Effector CD4-positive, alpha-beta T cell (primary cell): ENCODE results near the gene MAGED2.
"Not testable (repeated sequence)": the region's sequence is repeated elsewhere in the genome, so short reads cannot be mapped to it uniquely, and the experiment has no call there.

Experiments
- DNase-seq: peaks from one replicate; pipeline ENCODE4 v3.0.0-alpha.2; 2020
- total RNA-seq: gene quantifications from one replicate; lab custom pipeline; 2026; lab: John Stamatoyannopoulos, UW

The MAGED2 gene, protein sequence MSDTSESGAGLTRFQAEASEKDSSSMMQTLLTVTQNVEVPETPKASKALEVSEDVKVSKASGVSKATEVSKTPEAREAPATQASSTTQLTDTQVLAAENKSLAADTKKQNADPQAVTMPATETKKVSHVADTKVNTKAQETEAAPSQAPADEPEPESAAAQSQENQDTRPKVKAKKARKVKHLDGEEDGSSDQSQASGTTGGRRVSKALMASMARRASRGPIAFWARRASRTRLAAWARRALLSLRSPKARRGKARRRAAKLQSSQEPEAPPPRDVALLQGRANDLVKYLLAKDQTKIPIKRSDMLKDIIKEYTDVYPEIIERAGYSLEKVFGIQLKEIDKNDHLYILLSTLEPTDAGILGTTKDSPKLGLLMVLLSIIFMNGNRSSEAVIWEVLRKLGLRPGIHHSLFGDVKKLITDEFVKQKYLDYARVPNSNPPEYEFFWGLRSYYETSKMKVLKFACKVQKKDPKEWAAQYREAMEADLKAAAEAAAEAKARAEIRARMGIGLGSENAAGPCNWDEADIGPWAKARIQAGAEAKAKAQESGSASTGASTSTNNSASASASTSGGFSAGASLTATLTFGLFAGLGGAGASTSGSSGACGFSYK
- total RNA-seq: 65.9 reads per million, percentile 74 among the genes with 10 or more reads in this experiment

DNA sequence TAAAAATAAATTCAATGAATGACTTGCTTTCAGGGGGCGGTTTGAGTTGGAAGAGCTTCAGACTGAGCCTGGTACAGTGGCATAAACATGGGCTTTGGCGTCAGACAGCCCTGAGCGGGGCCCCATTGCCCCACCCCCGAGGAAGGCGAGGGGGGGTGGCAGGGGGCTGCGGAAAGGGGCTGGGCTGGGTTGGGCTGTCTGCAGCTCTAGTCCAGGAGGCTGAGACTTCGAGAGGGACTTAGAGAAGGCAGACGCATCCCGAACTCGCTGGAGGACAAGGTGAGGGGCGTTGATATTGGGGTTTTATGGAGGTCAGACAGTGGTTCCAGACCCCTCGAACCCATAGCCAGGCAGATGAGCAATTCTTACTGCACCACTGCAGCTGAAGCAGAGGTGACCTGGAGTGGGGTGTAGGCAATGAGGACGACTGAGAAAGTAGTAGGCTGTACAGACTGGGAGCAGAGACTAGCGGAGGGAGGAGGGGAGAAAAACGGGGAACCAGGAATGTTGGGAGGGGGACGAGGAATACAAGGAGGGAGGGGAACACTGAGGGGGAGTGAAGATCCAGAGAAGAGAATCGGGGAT is at the start of gene MAGED2:
TSS of gene MAGED2 (plus strand) at position 222 of the 585 bp plus-strand sequence. CDS start 1,587 bp downstream, outside the sequence.
- peak; percentile 42 for DNase-seq

DNA sequence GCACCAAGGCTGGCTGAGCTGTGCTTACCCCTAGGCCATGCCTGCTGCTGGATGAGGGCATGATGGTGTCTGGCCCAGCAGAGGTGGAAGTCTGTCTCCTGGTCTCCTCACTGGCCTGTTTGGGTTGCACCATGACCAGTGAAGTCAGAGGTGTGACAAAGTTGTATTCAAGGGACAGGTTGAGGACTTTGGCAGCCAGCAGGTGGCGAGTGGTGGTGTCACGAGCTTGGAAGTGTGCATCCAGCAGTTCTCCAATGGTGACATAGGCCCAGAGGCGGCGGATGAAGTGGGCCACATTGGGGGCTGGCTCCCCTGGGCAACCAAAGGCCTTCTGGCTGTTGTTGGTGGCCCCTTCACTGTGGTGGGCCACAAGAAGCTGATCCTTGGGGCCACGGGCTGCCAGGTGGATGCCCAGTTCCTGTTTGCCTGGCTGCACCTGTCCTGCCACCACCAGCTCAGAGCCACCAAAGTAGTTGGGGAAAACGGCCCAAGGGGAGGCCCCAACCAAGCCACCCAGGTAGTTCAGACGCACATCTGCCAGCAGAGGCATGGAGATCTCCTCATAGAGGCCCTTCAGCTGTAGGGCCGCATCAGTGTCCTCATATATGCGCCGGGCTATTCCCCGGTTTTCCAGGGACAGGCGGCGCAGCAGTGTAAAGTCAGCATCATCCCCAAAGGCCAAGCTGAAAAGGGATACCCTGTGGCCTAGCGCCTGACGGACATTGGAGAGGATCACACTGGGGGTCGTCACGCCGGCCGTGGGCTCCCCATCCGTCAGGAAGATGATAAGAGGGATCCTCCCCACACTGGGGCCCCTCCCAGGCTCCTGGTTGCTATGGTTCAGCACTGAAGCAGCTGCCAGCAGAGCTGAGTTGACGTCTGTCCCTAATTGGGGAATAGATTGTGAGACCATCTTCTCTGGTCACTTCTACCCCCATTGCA is 49.2 kb upstream of the MAGED2 start:
- DNase-seq: no peak

DNA sequence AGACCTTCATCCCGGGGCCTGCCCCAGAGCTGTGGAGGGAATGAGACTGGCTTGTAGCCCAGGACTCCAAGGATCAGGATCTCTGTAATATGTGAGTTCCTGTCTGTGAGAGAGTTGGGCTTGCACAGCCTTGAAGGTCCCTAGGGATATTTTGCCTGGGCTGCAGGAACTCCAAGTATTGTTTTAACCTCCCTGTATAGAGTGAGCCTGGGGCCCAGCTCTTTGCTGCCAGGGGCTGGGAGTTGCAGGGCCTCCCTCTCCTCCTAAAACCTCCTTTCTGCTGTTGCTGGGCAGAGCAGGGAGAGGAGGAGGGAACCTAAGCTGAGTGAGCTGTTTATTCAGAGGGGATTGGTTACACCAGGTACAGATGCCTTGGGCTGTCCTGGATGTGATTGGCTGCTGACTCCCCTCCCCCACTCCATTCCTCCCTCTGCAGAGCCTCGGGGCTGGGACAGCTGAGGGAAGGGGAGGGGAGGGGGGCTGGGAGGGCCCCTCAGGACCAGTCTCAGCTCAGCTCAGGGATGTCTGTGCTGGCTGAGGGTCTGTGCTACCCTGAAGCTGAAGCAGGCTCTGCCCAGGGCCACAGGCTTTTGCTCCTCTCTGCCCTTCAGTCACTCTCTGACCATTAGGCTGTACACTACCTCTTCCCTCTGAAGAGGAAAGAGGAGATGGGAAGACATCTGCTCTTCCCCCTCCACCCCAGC is 33.0 kb upstream of the MAGED2 start:
- not testable (repeated sequence) for DNase-seq

DNA sequence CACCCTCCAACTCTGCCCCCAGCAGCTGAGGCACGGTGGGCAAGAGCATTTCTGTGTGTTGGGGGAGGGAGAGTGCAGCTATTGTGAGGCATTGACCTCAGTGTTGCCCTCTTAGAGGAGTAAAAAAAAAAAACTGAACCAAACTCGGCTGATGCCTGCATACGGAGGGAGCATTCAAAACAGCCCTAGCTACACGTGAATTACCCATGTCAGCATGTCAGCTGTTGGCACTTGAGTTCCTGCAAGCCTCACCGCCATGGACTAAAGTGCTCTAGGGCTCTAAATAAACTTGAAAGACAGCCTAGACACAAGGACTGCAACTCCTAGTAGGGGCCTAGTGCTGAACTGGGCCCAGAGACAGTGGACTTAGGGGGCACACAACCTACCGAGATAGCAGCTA is 31.5 kb upstream of the MAGED2 start:
- no peak for DNase-seq

DNA sequence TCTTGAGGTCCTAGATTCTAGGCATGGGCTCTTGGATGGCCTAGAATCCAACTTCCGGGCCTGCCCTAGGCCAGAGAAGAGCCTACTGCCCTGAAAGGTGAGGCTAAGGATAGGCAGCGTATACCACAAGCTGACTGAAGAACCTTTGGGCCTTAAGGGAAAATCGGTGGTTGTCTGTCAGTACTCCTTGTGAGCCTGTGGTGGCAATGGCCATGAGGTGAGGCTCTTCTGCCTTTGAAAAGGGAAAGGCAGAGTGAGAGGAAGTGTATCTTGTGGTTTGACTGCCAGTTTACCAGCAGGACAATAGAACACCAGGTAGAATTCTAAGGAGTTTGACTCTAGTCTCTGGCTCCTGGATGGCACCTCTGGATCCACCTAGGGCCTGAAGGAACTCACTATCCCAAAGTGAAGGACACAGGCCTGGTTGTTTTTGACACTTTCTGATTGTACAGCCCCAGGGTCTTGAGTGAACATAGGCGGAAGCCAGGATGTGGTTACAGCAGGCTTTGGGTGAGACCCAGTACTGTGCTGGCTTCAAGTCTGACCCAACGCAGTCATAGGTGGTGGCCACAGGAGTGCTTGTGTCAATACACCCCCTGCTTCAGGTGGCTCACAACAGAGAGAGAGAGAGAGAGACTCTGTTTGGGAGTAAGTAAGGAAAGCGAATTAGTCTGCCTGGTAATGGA is 30.4 kb upstream of the MAGED2 start:
- DNase-seq: no peak

DNA sequence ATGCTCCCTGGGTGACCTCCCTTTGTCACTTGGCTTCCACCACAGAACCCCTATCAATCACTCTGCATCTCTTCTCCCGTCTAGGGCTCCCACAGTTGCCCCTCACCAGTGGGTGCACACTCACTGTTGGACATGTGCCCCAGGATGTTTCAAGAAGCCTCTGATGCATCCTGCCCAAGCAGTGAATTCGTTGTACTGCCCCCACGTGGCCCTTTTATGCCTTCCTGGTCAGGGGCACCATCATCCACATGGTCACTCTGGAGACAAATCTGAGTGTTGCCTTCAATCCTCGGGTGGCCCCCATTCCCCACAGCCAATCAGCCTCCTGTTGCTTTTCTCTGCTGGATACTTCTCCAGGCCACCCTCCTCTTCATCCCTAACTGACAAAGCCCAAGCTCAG is 21.6 kb upstream of the MAGED2 start:
- DNase-seq: no peak

DNA sequence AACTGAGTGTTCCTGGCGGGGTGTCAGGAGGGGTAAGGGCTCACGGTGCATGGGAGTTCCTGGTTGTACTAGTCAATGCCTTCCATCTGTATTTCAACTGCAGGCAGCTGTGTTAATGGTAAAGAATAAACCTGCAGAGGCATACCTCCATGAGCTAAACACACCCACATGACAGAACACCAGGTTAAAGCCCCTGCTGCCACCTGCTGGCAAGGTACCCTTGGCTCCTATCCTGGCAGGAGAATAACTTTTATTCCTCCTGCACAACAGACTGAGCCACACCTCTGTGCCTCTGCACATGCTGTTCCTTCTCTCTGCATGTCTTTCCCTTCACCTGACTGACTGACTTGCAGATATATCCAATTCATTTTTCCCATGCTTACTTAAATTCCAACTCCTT is 20.6 kb upstream of the MAGED2 start:
- no peak for DNase-seq

DNA sequence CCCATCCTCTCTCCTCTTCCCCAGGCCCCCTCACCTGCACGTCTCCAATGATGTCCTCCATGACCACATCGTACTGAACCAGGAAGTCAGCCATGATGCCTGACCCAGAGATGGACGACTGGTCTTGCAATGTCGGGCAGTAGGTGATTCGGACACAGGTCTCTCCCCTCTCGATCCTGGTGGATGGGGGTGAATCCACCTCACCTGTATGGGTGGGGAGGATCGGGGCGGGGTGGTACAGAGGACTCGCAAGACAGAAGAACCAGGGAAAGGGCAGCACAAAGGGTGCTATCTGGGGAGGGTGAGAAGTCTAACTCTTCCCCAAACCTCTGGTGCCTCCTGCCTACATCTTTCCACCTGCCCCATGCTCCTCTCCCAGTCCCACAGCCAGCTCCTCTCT is 19.1 kb upstream of the MAGED2 start:
- DNase-seq: no peak

DNA sequence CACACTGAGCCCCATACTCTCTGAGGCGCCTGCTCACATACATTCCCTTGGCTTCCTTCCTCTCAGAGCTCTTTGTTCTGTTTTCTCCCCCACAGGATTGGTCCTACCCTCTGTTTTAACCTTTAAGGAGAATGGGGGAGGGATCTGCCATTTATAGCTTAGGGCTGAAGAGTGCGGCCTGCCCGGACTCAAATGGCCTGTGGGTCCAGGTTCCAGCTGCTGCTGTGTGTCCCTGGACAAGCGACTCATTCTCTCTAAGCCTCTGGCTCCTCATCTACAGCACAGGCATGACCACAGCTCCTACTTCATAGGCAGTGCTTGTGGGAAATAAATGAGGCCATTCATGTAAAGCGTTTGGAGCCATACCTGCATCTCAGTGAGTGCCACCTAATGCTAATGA is 18.1 kb upstream of the MAGED2 start:
- not testable (repeated sequence) for DNase-seq

DNA sequence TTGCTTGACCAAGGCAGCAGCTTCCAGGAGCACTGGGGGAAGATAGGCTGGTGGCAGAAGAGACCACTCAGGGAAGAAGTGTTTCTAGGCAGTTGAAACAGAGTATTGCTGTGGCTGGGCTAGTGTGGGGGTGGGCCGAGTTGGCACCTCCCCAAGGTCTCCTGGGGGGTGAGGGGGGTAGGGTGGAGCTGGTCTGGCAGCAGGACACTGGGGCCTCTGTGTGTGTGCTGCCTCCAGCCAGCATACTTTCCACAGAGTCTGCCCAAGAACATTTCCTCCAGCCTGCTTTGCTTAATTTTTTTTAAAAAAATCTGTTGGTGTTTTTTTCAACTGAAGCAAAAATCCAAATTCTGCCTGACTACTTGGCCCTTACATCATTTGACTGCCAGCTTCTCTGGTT is 13.5 kb upstream of the MAGED2 start:
- no peak for DNase-seq

DNA sequence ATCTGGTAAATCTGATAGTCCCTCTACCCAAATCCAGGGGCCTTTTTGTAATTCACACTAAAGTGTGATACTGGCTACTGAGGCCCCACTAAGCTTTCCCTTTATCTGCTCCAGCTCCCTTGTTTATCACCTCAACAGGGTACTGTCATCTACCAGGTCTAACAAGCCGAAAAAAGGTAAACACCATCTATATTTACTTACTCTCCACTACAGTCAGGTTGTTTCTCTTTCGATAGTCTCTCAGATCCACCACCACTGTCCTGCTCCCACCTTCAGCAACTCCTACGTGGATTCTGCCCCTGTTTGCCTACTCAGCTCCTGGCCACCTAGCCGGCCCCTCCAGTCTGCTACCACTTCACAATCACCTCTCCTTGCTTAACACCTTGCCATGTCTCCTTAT is 12.8 kb upstream of the MAGED2 start:
- DNase-seq: no peak

DNA sequence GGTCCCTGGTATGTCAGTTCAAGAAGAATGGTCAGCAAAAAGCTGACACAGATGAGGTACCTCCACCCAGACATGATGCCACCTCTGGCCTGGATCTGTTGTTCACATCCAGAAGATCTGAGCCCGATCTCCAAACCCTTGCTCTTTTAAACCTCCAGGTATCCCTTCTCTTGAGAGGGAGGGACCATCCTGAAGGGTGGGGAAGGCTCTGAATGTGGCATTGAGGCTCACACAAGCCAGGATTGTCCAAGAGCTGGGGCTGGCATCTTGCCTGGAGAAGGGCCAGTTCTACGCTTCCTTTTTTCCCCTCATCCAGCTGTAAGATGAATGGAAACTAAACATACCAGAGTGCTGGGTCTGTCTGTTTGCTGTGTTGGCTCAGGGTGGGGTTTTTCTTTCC is 9.4 kb upstream of the MAGED2 start, which contains the start of gene ITIH6:
TSS of gene ITIH6 (minus strand) at position 119 of the 400 bp plus-strand sequence. CDS start at position 74, 45 bp downstream.
- no peak for DNase-seq

DNA sequence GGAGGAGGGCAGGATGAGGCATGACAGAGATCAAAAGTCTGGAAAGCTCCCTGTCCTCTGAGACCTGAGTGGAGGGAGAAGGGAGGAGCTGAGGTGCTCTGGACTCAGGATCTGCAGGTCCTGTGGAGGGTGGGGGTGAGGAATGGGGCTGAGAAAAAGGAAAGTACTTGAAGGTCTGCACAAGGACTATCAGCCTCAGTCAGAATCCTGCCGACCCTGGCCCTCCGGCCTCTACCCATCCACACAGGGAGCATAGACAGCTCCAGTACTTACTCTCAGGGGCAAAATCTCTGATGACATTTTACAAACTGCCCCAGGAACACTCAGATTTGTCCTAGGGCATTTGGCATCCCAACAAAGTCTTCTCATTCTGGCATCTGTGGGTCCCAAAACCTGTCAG is 8.5 kb upstream of the MAGED2 start:
- DNase-seq: no peak

DNA sequence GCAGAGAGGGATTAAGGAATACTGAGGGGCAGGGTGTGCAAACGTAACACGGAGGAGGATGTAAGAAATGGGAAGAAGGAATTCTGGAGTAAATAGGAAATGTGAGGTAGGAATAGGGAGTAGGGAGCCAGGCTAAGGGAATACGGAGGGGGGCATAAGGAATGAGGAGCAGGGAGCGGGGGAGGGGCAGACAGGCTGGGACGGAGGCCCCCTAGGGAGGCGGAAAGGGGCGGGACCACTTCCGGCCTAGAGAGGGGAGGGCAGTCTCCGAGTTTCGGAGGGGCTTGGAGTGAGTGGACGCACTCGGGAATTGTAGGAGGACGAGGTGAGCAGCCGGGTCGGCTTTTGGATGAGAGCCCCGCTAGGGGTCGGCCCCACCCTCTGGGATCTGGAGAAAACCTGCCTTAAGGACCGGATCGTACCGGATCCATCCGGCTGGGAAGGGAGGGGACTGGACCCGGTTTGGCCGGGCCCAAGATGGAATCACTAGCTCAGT is 612 bp downstream of the MAGED2 start:
- peak; percentile 31 for DNase-seq

DNA sequence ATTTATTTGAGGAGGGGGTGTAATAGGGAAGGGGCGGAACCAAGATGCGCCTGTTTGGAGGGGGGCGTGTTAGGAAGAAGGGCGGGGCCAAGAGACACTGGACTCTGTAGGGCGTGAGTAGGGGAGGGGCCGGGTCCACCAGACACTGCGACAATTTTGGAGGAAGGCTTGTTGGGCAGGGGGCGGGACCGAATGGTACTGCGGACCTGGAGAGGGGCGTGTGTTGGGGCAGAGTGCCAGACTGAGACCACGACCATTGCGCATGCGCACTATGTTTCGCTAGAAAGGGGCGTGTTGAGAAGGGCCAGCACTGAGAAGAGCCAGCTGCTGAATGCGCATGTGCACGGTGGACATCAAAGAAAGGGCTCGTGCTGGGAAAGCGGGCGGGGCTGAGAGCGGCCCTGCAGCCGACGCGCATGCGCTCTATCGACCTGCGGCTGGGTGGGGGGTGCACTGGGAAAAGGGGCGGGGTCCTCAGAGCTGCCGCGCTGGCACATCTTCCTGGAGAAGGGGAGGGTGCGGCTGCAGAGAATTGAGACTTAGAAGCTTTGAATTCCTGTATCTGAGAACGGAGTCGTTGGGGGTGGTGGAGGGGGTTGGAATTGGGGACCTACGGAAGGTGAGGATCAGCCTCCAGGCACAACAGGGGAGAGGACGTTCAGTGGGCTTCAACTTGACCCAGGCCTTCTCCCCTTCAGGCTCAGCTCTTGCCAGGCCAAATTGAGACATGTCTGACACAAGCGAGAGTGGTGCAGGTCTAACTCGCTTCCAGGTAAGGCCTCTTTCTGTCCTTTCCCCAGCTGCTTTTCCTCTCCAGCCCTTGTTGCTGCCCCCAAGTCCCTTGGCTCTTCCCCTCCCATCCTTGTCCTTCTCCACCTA is 1.3 kb downstream of the MAGED2 start:
- peak; percentile 78 for DNase-seq

DNA sequence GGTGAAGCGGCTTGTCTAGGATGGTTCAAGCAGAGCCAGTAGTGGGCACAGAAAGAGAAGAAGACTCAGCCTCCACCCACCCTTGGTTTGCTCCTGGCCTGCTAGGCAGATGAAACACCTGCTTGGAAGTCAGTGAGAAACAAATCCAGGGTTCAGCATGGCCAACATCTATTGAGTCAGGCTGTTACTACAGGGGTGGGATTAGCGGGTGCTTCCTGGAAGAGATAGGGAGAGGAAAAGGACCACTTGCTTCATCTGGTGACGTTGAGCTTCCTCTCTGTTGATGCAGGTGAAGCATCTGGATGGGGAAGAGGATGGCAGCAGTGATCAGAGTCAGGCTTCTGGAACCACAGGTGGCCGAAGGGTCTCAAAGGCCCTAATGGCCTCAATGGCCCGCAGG is 3.0 kb downstream of the MAGED2 start:
- no peak for DNase-seq

DNA sequence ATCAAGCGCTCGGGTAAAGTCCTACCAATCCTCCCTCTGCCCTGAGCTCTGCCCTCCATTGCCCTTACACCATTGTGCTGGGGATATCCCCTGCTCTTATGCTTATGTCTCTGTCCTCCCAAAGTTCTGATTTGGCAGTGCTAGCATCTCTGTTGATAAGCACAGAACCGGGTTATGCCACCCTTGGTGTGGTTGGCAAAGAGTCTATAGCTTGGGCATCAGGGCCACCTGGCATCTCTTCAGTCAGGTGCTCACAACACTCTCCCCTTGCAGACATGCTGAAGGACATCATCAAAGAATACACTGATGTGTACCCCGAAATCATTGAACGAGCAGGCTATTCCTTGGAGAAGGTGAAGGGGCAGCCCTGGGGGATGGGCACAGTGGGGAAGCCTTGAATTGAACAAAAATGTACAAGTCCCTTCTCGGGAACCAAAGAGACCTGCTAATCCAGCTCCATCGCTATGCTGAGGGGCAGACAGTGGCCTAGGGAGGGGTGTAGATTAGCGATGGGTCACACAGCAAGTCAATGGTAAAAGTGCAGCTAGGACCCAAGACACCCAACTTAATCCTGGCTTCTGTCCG is 3.8 kb downstream of the MAGED2 start:
- DNase-seq: no peak

DNA sequence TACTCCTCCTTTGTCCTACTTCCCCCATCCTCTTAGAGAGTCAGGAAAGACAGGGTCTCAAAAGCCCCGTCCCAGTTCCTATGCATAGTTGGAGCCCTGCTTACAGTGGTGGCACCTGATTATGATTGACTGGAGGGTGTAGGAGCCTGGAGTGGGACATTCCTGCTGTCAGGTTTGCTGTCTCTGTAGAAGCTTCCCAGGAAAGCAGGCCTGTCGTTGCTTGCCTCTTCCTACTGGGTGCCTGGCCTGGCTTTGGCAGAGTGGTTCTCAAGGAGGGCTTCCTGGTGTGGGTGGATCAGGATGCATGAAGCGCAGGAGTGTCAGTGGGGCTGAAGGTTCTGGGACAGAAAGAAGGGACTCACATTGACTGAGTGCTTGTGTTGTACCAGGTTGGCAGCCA is 4.8 kb downstream of the MAGED2 start:
- DNase-seq: no peak

DNA sequence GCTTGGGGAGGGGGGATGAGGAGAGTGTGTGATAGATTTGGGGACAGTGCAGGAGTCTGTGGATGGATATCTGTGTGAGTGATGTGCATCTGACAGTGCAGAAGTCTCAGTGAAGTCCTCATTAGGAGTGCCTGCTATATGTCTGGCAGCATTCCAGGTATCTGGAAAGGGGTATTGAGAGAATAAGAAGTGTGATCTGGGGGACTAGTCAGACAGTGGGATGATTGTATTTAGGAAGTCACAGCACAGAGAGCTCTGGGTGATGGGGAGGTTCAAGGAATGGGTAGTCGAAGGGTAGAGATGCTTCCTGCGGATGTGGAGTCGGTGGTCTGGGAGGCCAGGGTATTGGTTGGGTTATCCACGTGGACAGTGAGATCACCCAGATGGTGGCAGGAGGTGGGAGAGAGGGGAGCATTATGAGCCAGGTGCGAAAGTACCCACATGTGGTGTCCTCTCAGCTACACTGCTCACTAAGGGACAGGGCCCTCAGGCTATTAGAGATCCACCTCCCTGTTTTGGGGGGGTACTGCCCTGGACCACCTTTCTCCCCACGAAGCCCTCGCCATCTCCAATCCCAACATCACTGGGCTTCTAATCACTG is 9.8 kb downstream of the MAGED2 start:
- DNase-seq: no peak
